ENCODE data around the gene THBS4.

GRCh38 chr5:80116465-80116864 is 81.3 kb downstream of the THBS4 start:
- TF ChIP-seq POLR2AphosphoS5 (IDR thresholded peaks at IDR 0.05), result no peak
- TF ChIP-seq EP300 (IDR thresholded peaks at IDR 0.05), result no peak
- no peak for TF ChIP-seq CTCF (IDR thresholded peaks at IDR 0.05)
